OCI-LY1 (cell line): ENCODE results near the gene DCC.

ENCODE experiments used
- H2AFZ ChIP-seq: fragments of 200-600 bp; sonication (generic), shearing (Covaris generic); 2 replicates; pipeline ENCODE4 v1.6.0; 2014; ENCODE audit warnings: antibody characterized with exemption, mild to moderate bottlenecking, low read length
- H3F3A ChIP-seq: fragments of 200-600 bp; sonication (generic), shearing (Covaris generic); 2 replicates; pipeline ENCODE4 v1.6.0; 2014; ENCODE audit warnings: mild to moderate bottlenecking, antibody characterized with exemption, low read length, moderate library complexity; ENCODE audit not compliant: insufficient read depth
- H3K27ac ChIP-seq: fragments of 200-600 bp; sonication (generic); 2 replicates; pipeline ENCODE4 v1.5.1; 2014; ENCODE audit warnings: low read length, mixed run types, mild to moderate bottlenecking, low read depth; ENCODE audit not compliant: poor library complexity, severe bottlenecking
- H3K27me3 ChIP-seq: fragments of 200-600 bp; sonication (generic); 2 replicates; pipeline ENCODE4 v1.6.0; 2014; ENCODE audit warnings: antibody characterized with exemption, mild to moderate bottlenecking, low read length, moderate library complexity; ENCODE audit not compliant: insufficient read depth
- H3K36me3 ChIP-seq: fragments of 200-600 bp; sonication (generic); 2 replicates; pipeline ENCODE4 v1.6.1; 2014; ENCODE audit warnings: mild to moderate bottlenecking, antibody characterized with exemption, low read length, moderate library complexity, mixed read lengths; ENCODE audit not compliant: insufficient read depth
- H3K4me1 ChIP-seq: fragments of 200-600 bp; sonication (generic); 2 replicates; pipeline ENCODE4 v1.5.1; 2014; ENCODE audit warnings: mild to moderate bottlenecking, low read length, moderate library complexity; ENCODE audit not compliant: insufficient read depth, severe bottlenecking
- H3K4me2 ChIP-seq: fragments of 200-600 bp; sonication (generic), shearing (Covaris generic); 2 replicates; pipeline ENCODE4 v1.6.1; 2014; ENCODE audit warnings: low read length
- H3K4me3 ChIP-seq: fragments of 200-600 bp; sonication (generic); 2 replicates; pipeline ENCODE4 v1.5.1; 2014; ENCODE audit warnings: low read length, low read depth, mild to moderate bottlenecking, mixed read lengths; ENCODE audit not compliant: poor library complexity, severe bottlenecking
- H3K79me2 ChIP-seq: fragments of 200-600 bp; shearing (Covaris generic); 2 replicates; pipeline ENCODE4 v1.6.1; 2016; ENCODE audit warnings: mixed run types, low read length, mixed read lengths; ENCODE audit not compliant: insufficient read depth
- H3K9ac ChIP-seq: fragments of 200-600 bp; sonication (generic), shearing (Covaris generic); 2 replicates; pipeline ENCODE4 v1.6.1; 2014; ENCODE audit warnings: mild to moderate bottlenecking, low read length, mixed read lengths
- H3K9me2 ChIP-seq: fragments of 200-600 bp; sonication (generic), shearing (Covaris generic); 2 replicates; pipeline ENCODE4 v1.6.1; 2014; ENCODE audit warnings: low read depth, mild to moderate bottlenecking, low read length, mixed read lengths
- H3K9me3 ChIP-seq: fragments of 200-600 bp; shearing (Covaris generic); 2 replicates; pipeline ENCODE4 v1.6.1; 2014; ENCODE audit warnings: low read length, mixed read lengths
- H4K20me1 ChIP-seq: fragments of 200-600 bp; sonication (generic), shearing (Covaris generic); 2 replicates; pipeline ENCODE4 v1.6.0; 2016; ENCODE audit warnings: mild to moderate bottlenecking, low read length; ENCODE audit not compliant: insufficient read depth
- EZH2 ChIP-seq: fragments of 200-600 bp; sonication (generic), shearing (Covaris generic); IDR thresholded peaks from 2 replicates; pipeline ENCODE4 v1.8.0; 2017; ENCODE audit warnings: borderline replicate concordance, mixed run types, mild to moderate bottlenecking, antibody characterized with exemption, low read length, moderate library complexity, mixed read lengths
- TF ChIP-seq, protein P1 (sequence below): fragments of 200-600 bp; sonication (generic), shearing (Covaris generic); IDR thresholded peaks from 2 replicates; pipeline ENCODE4 v1.5.1; 2017; ENCODE audit warnings: mild to moderate bottlenecking, antibody characterized with exemption, low read length, moderate library complexity, mixed read lengths

DCC gene

DNA sequence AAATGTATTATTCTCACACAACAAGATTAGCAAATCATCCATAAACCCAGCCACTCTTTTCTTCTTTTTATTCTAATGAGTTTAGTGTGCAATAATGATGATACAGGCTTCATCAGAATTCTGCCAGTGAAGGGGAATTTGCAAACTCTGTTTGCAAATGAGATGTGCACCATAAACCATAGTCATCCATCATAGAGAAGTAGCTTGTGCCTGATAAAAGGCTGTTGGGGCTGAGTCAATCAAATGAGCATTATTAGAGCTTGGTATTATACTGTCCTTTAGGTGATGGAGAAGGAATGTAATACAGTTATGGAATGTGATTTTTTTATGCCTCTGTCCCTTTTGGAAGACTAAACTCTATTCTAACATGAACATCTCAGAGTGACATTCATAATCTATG lies 101.8 kb downstream of the DCC start:
- no peaks in the 10 kb centered on the region for H4K20me1 ChIP-seq
- TF ChIP-seq, protein P1, sequence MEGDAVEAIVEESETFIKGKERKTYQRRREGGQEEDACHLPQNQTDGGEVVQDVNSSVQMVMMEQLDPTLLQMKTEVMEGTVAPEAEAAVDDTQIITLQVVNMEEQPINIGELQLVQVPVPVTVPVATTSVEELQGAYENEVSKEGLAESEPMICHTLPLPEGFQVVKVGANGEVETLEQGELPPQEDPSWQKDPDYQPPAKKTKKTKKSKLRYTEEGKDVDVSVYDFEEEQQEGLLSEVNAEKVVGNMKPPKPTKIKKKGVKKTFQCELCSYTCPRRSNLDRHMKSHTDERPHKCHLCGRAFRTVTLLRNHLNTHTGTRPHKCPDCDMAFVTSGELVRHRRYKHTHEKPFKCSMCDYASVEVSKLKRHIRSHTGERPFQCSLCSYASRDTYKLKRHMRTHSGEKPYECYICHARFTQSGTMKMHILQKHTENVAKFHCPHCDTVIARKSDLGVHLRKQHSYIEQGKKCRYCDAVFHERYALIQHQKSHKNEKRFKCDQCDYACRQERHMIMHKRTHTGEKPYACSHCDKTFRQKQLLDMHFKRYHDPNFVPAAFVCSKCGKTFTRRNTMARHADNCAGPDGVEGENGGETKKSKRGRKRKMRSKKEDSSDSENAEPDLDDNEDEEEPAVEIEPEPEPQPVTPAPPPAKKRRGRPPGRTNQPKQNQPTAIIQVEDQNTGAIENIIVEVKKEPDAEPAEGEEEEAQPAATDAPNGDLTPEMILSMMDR = no peak
- no peak overlapping the region for H2AFZ ChIP-seq
- H3K9me2 ChIP-seq = no peaks in the 10 kb centered on the region
- H3K36me3 ChIP-seq = no peaks in the 10 kb centered on the region
- H3K79me2 ChIP-seq = no peaks in the 10 kb centered on the region
- no peak overlapping the region for H3K4me2 ChIP-seq
- H3K4me3 ChIP-seq = no peak overlapping the region
- no peak overlapping the region for H3K27ac ChIP-seq
- no peaks in the 10 kb centered on the region for H3K27me3 ChIP-seq
- H3K4me1 ChIP-seq = no peaks in the 10 kb centered on the region
- H3F3A ChIP-seq = no peaks in the 10 kb centered on the region
- no peak overlapping the region for H3K9ac ChIP-seq
- H3K9me3 ChIP-seq = no peaks in the 10 kb centered on the region

DNA sequence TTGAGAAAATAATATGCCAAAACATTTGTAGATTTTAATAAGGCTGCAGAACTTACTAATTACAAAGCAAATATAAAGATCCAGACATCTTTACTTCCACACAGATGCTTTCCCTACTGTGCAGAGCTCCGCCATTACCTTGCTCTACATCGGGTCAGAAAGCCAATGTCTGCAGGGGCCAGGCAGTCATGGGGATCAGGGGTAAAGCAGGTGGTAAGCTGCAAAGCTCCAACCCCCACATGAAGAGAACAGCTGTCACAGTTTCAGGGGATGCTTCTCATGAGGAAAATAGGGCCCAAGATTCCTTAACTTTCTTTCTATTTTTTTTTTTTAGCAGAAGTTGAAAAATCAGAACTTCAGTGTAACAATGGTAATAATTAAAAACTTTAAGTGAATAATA lies 102.7 kb downstream of the DCC start:
- no peaks in the 10 kb centered on the region for H3K27me3 ChIP-seq
- no peaks in the 10 kb centered on the region for H3K36me3 ChIP-seq
- no peak overlapping the region for H3K4me2 ChIP-seq
- no peaks in the 10 kb centered on the region for H3K9me3 ChIP-seq
- H3K4me1 ChIP-seq = no peaks in the 10 kb centered on the region
- H3K79me2 ChIP-seq = no peaks in the 10 kb centered on the region
- no peak overlapping the region for H3K27ac ChIP-seq
- no peaks in the 10 kb centered on the region for H3K9me2 ChIP-seq
- TF ChIP-seq EZH2 = no peak
- TF ChIP-seq, protein P1 = no peak
- no peaks in the 10 kb centered on the region for H4K20me1 ChIP-seq
- H2AFZ ChIP-seq = no peak overlapping the region
- no peak overlapping the region for H3K9ac ChIP-seq
- no peak overlapping the region for H3K4me3 ChIP-seq
- no peaks in the 10 kb centered on the region for H3F3A ChIP-seq

DNA sequence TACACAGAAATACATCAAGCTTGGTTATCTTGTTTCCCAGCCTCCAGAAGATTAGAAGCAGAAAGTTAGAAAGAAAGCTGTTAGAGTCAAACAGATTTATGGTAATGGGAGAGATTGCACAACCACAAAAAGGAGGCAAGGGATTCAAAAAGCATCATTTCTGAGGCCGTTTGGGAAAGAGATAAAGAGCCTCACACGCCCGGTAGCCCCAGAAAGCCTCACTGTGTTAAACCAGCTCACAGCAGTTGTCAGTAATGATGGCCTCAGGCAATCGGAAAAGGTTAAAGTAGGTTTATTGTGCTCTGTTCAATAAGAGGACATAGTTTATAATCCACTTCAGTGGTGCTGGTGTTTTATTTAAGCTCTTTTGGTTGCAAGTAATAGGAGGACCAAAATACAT lies 111.3 kb downstream of the DCC start:
- Histone ChIP-seq H3K36me3 (no peaks in the 10 kb centered on the region), H3K27ac (no peak overlapping the region), H2AFZ (no peak overlapping the region), H3K9me3 (no peaks in the 10 kb centered on the region), H4K20me1 (no peaks in the 10 kb centered on the region), H3K9me2 (no peaks in the 10 kb centered on the region), H3K4me1 (no peaks in the 10 kb centered on the region), H3K27me3 (no peaks in the 10 kb centered on the region), H3K4me3 (no peak overlapping the region), H3K9ac (no peak overlapping the region), H3F3A (no peaks in the 10 kb centered on the region), H3K79me2 (no peaks in the 10 kb centered on the region), H3K4me2 (no peak overlapping the region)
- TF ChIP-seq, protein P1 = no peak
- no peak for TF ChIP-seq EZH2
